OCI-LY3 (cell line): Measurements from ENCODE around the gene DIP2C.

Source experiments
- EZH2phosphoT487 ChIP-seq: fragments of 200-600 bp; shearing (Covaris generic); IDR thresholded peaks from 2 replicates; pipeline ENCODE4 v1.6.1; 2018; ENCODE audit warnings: antibody characterized with exemption, mixed run types, low read depth
- TF ChIP-seq, protein P1 (sequence below): fragments of 200-600, 300-600 bp; sonication (generic); IDR thresholded peaks from 2 replicates; pipeline ENCODE4 v1.5.1; 2014; ENCODE audit warnings: antibody characterized with exemption, low read length, low read depth

GRCh38 chr10:528173-529165, 161.0 kb downstream of the DIP2C start:
- TF ChIP-seq, protein P1, sequence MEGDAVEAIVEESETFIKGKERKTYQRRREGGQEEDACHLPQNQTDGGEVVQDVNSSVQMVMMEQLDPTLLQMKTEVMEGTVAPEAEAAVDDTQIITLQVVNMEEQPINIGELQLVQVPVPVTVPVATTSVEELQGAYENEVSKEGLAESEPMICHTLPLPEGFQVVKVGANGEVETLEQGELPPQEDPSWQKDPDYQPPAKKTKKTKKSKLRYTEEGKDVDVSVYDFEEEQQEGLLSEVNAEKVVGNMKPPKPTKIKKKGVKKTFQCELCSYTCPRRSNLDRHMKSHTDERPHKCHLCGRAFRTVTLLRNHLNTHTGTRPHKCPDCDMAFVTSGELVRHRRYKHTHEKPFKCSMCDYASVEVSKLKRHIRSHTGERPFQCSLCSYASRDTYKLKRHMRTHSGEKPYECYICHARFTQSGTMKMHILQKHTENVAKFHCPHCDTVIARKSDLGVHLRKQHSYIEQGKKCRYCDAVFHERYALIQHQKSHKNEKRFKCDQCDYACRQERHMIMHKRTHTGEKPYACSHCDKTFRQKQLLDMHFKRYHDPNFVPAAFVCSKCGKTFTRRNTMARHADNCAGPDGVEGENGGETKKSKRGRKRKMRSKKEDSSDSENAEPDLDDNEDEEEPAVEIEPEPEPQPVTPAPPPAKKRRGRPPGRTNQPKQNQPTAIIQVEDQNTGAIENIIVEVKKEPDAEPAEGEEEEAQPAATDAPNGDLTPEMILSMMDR, result no peak
- no peak for TF ChIP-seq EZH2phosphoT487
